ENCODE measurements around the gene CDK14. TPM values are rescaled to one million over a fixed set of nuclear protein-coding genes. Genes with fewer than 3 reads are reported as not detected.

Gene CDK14
- total RNA-seq, 1 experiment from 2014 or later, result 14.1 TPM

- no peak for DNase-seq (ENCODE audit: low read depth)
These were observed 597.0 kb downstream of the CDK14 start for GRCh38 chr7:91193141-91193540.

DNA sequence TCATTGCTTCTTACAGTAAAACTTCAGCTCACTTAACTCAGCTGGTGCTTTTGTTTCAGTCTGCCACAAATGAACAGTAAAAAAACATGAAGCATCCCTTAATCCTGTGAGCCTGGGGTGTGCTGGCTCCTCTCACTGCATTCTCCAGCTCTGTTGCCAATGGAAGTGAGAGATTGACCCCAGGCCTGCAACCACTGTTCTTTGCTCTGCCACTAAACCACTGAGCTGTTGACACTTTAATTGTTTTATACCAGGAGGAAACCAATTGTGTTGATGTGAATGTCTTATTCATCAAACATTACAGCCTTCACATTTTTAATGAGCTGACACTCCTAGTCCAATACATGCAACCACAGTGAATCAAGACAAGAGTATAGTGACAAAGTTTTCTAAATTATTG lies 598.7 kb downstream of the CDK14 start:
- no peak for DNase-seq (ENCODE audit: low read depth)

GRCh38 chr7:91196058-91196457 lies 599.9 kb downstream of the CDK14 start:
- no peak for DNase-seq (ENCODE audit: low read depth)

DNA sequence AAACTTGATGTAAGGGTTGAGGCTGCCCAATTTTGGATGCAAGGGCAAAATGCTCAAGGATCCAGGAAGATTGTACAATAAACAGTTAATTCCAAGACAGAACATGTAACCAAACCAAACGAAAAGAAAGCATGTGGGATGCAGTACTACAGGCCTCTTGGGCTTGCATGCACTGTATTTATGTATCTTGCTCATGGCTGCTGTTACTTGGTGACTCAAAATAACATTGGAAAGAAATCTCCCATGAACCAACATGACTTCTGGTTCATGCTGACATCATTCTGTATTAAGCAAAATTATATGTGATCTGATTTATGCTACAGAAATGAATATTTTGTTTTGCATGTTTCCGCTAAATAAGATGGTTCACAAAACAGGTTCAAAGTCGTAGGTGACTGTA lies 602.2 kb downstream of the CDK14 start:
- no peak for DNase-seq (ENCODE audit: low read depth)

GRCh38 chr7:91199601-91200000 lies 603.5 kb downstream of the CDK14 start:
- no peak for DNase-seq (ENCODE audit: low read depth)

DNA sequence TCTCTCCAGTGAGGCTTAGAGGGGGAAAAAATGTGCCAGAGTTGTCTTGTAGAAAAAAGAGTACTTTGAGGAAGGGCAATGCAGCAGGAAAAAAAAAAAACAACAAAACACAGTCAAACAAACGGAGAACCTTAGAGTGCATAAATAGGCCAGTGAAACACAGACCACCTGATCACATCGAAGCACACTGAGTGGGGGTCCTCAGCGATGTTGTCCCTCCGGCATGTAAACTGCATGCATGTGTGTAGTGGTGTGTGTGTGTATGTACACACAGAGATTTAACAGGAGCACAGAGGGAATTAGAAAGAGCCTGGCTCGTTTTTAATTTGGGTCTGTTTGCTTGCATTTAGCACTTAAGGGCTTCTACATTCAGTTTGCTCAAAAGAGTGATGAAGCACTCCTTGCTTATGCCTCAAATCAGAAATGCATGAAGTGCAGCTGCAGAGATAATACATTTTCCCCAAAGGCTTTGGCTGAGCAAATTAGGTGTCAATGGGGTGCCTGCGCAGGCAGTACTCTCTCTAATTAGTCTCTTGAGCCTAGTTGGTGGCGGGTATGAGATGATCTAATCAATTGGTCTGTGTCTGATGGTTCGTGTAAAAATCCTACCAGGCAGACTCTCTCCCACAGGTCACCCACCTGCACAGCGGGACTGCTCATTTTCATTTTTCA lies 605.5 kb downstream of the CDK14 start:
- no peak for DNase-seq (ENCODE audit: low read depth)

DNA sequence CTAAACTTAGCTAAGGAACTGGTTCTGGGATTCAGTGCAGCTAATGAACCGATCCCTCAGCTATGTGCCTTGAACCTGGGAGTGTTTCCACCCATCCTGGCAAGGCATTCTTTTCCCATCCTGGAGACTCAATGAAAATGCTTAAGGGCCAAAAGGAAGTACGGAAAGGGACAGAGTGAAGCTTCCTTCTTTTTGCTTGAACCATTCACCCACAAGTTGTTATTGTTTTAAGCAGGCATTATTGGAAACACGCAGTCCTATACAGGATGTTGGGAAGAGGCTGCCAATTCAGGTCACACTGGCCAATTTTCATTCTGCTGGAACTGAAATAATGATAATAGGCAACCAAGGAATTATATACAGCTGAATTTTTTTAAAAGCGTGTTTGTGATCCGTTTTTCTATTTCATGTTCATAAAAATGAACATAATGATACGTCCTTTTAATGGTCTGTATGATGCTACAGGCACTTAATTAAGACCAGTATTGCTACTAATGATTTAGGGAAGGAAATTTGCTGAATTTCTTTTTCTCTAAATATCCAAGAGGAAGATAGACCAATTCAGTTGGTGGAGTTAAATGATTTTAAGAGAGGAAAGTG lies 610.3 kb downstream of the CDK14 start:
- no peak for DNase-seq (ENCODE audit: low read depth)

DNA sequence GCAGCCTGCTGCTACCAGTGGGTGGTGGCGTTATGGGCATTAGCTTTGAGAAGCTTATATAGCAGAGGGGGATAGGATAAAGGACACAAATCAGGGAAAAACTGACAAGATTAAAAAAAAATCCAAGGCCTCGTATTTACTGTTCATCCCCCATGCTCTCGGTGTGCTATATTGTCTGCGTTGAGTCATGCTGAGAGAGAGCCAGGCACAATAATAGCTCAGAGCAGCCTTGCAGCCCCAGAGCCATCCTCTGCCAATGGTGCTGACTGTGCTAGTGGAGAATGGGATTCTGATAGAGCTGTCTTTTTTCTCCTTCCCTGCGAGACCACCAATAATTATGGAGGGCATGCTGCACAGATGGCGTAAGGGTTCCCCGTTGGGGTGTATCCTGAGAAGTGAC lies 616.5 kb downstream of the CDK14 start:
- DNase-seq (ENCODE audit: low read depth), result no peak

- DNase-seq (ENCODE audit: low read depth), result no peak
These were observed 630.3 kb downstream of the CDK14 start for GRCh38 chr7:91226411-91226810.

DNA sequence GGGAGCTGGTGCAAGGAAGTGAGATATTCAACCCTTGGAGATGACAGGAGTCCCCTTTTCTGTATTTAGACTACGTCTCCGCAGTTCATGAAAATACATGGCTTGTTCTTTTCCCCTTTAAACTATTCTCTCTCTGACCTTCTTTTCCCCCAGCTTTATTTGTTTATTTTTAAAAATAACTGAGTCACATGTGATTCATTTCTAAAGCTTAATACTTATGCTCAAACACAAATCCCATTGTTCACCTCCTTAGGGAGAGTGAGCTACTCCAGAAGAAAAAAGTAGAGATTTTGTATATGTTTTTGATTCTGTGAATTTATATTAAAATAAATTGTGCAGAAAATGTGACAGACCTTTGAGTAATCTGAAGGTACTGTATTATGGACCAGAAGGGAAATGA lies 632.2 kb downstream of the CDK14 start:
- no peak for DNase-seq (ENCODE audit: low read depth)

DNA sequence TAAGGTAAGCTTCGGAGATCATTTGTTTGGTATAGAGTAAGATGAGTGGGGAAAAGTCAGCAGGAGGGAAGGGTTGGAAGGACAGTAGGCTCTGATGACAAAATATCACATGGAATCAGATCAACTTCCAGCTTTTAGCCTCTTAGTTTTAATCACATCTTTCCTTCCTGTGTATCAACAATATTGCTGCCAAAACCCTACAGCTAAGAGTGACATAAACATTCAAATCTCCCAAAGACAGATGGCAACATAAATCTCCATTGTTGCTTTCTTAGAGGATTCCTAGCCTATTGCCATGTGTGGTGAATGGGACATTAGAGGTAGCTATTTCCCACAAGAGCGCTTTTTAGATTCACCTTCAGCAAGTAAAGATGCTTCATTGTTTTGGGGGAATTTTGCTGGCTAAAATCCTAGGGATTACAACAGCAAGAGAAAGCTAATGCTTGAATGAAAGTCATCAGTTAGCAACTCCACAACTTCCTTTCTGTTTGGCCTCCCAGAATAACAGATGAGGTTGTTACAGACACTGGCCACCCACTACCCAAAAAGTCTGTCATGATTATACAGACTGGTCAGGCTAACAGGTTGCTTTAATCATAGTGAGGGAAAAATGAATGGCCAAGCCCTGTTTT lies 632.9 kb downstream of the CDK14 start:
- DNase-seq (ENCODE audit: low read depth), result no peak

DNA sequence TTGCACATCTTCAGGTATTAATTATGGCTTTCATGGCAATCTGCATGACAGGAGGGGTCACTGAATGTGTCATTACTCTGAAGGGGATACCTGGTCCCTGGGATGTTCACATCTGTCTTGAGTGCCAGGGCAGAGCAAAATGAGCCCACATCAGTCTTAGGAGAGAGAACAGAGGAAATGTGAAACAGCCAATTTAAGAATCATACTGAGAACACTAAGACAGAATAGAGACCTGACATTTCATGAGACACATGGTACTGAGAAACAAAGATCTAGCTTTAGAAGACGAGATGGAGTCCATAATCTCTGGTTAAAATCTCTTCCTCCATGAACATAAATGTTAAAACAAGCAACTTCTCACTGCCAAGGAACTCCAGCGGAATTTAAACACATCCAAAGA lies 634.0 kb downstream of the CDK14 start:
- no peak for DNase-seq (ENCODE audit: low read depth)

GRCh38 chr7:91230503-91230902 lies 634.4 kb downstream of the CDK14 start:
- no peak for DNase-seq (ENCODE audit: low read depth)

DNA sequence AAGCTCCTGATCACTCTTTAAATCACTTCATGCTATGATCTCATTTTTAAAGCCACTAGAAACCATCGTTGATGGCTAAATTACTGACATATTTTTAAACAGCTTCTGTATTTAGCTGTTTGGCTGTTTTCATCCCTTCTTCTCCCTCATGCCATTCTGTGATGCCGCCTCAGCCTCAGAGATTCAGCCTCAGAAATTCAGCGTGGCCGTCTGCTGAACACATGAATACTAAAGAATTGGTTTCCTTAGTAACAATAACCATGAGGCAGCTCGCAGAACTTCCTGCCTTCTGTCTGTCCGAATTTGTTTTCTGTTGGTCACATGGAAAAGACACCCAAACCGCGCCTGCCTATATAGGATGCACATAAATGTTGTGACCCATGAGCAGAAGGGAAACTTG lies 637.1 kb downstream of the CDK14 start:
- DNase-seq (ENCODE audit: low read depth), result no peak

- DNase-seq (ENCODE audit: low read depth), result no peak
These were observed 639.2 kb downstream of the CDK14 start for GRCh38 chr7:91235211-91235832.

DNA sequence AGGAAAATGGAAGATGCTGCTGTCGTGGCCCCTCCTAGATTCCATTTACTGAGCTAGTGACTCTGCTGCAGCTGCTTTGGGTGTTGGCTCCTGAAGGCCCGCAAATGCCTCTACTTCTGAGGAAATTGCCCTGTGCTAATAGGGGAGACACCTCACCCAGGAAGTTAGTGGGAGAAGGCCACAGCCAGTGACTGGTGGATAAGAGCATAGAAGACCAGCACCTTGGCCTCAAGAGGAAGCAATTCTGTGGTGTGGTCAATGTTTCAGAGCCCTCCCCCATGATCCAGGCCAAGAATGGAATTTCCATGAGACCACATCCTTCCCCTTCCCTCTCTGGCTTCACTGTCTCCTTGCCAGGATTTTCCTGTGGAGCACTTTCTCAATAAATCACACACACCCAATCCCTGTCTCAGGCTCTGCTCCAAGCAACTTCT lies 643.1 kb downstream of the CDK14 start:
- peak; percentile 84 for DNase-seq (ENCODE audit: low read depth)

DNA sequence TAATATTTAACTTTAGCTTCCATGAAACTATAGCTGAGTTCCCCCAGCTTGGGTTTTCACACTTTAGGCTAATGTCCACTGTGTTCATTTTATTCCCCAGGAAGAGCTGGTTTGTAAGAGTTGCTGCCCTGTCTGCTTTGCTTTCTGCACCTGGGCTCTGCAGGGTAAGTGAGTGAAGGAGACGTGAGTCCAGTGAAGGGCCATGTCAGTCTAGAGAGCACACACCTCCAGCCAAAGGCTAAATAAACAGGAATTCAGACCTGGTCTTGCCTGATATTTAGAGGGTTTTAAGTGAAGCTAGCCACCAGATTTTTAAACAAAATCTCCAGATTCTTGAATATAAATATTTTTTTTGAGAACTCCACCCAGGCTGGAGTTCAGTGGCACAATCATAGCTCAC lies 643.7 kb downstream of the CDK14 start:
- no peak for DNase-seq (ENCODE audit: low read depth)

- no peak for DNase-seq (ENCODE audit: low read depth)
These were observed 644.3 kb downstream of the CDK14 start for GRCh38 chr7:91240376-91240941.

DNA sequence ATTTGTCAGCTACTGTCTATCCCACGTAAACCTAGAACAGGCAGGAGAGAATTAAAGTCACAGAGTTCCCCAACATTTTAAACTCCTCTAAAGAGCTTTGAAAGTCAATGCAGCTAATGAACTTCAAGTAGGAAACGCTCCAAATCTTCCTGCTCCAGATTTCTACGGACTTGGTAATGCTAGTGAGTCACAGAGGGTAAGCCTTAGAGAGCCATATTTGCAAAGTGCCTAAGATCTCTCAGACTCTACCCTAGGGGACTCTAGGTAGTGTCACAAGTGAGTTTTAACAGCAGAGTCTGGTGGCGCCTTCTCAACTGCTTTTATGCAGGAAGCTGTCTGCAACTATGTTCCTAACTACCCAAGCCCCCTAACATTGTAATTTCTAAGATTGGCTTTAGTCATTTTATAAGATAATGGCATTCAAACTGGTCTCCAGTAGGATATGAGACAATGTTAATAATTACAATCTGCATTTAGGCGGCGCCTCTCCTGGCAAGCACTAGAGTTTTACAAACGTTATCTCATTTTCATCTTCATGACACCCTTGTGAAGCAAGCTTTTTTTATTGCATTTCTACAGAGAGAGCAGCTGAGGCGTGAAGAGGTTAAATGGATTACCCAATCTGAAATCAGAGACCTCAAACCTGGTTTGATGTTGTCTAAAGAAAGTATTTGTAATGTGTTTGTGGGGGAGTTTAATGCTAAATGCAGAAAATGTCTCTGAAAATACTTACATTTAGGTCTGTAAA lies 646.1 kb downstream of the CDK14 start:
- peak; percentile 35 for DNase-seq (ENCODE audit: low read depth)

- DNase-seq (ENCODE audit: low read depth), result no peak
These were observed 647.6 kb downstream of the CDK14 start for GRCh38 chr7:91243591-91244301.

DNA sequence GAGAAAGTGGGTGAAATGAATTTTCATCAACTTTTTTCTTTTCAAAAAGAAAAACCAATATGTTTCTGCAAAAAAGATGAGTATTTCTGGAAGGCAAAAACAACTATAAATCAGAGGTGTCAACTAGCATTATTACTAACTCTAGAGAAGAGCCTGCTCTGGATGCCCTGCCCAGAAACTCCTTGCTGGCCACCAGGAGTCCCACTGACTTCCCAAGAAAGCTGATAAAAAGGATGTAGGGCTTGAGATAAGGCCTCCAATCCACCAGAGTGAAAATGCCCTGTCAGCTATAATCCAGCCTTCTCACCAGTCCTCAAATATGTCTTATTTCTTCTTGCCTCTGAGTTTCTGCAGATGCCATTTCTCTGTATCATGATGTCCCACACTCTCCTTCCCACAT lies 651.4 kb downstream of the CDK14 start:
- DNase-seq (ENCODE audit: low read depth), result no peak
